D341Med (cell line): ENCODE measurements around the gene ENPEP.
"Not testable (repeated sequence)": the region's sequence is repeated elsewhere in the genome, so short reads cannot be mapped to it uniquely, and the experiment has no call there.

Experiments used
- DNase-seq: peaks from one replicate; pipeline ENCODE4 v3.0.0; 2012; ENCODE audit warnings: low spot score

Gene ENPEP

DNA sequence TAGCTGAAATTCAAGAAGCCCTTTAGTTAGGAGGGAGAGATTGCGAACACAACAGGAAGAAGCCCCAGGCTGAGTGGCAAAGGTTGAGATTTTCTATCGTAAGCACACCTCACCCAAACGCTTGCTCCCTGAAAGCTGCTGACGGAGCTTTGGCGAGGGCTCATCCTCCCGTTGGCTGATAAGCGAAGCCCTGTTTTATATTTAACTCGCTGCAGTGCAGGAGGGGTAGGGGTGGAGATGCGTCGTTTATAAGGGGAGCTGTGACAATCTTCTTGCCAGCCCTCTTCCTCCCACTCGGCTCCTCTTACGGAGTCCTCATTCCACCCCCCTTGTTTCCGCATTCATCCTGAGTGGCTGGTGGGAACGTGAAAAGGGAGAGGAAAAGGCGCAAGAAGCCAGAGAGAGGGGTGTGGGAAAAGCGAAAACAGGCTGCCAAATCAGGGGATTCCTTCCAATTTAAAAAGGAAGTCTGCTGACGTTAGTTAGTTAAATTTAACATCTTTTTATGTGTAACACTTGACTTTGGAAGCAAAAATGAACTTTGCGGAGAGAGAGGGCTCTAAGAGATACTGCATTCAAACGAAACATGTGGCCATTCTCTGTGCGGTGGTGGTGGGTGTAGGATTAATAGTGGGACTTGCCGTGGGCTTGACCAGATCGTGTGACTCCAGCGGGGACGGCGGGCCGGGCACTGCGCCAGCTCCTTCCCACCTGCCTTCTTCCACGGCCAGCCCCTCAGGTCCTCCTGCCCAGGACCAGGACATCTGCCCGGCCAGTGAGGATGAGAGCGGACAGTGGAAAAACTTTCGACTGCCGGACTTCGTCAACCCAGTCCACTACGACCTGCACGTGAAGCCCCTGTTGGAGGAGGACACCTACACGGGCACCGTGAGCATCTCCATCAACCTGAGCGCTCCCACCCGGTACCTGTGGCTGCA, at the start of gene ENPEP:
Gene ENPEP, plus strand, starts transcription at position 275 of the 938 bp plus-strand sequence. Its CDS starts 260 bp downstream, at position 535.
- no peak for DNase-seq

DNA sequence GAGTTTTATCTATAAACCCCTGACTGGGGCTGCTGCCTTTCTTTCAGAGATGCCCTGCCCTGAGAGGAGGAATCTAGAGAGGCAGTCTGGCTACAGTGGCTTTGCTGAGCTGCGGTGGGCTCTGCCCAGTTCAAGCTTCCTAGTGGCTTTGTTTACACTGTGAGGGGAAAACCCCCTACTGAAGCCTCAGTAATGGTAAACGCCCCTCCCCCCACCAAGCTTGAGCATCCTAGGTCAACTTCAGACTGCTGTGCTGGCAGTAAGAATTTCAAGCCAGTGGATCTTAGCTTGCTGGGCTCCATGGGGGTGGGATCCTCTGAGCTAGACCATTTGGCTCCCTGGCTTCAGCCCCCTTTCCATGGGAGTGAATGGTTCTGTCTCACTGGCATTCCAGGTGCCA, 44.1 kb upstream of the ENPEP start:
- not testable (repeated sequence) for DNase-seq

DNA sequence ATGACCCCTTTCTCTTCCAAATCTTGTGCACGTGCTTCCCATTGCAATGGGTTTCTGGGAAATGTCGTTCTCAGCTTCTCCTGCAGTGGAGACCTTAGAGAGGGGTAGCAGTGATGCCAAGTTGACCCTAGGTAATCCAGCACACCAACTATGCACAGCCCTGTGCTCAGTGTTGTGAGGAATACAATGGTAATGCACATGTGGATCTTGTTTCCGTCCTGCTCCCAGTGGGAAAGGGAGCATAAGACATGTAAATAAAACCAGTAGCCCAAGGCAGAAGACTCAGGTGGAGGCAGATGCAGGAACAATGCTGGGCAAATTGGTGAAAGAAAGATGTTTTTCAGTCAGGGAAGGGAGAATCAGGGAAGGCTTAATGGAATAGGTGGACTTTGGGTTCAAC, 38.7 kb upstream of the ENPEP start:
- not testable (repeated sequence) for DNase-seq

GRCh38 chr4:110439209-110439608, 36.7 kb upstream of the ENPEP start:
- DNase-seq: not testable (repeated sequence)

DNA sequence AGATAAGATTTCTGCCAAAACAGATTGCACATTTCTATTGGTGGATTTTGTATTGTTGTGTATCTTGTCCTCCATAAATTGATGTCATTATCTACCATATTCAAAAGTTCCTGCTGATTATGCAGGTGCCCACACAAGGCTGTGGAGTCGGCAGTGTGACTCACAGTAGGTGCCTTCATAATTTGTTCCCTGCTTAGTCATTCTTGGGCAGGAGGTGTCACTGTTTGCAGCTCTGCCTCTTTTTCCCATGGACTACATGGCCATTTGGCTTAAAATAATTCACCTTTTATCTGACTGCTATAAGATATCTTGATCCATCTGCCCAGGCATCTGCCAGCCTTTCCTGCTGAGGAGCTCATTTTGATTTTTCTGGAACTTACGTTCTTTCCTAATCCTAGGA, 33.6 kb upstream of the ENPEP start:
- DNase-seq: no peak

DNA sequence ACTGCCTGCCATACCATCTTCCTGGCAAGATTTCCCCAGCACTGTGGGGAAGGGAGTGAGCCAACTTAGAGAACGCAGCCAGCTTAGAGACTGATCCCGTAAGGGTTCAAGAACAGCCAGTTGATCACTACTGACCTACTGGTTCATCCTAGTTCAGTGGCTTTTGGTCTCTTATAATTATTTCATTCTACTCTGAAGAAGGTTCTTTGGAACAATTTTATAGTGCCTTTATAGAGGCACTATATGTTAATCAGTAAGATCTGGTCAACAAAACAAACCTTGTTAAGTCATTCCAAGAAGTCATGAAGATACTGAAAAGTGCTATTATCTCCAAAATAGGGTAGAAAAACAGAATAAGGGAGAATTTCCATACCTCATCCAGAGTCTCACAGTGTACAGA, 33.2 kb upstream of the ENPEP start:
- no peak for DNase-seq

DNA sequence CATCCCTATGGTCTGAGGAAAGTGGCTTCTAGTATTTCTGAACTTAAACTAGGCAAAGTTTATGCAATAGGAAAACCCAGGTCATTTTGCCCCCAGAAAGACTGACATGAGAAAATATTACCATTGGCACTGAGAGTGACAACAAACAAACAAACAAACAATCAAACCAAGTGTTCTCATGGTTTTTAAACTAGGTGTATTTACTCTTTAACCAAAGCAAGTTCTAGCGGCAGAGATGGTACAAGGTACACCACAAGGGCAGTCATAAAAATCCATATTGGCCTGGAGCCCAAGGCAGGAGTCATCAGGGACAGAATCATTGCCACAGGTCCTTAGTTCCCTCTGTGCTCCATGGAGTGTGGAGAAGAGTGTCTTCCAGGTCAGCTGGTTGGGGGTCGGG, 26.0 kb upstream of the ENPEP start:
- no peak for DNase-seq

- no peak for DNase-seq
These were observed 23.4 kb upstream of the ENPEP start for GRCh38 chr4:110452546-110452945.

DNA sequence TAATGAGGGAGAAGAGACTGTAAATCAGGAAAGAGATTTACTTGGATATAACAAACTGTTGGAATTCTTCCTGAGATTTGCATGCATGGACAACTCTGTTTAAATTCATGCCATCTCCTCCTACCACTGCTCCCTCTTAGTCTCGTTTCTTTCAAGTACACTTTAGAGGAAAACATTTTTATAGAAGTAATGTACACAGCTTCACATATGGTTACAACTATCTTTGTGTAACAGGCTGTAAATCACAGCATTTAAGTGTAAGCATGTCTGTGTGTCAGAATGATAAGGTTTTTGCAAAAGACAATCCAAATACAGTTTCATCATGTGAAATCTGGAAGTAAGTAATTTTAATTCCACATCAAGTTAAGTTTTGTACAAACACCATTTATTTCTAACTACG, 21.5 kb upstream of the ENPEP start:
- DNase-seq: no peak

GRCh38 chr4:110458494-110459266, 17.3 kb upstream of the ENPEP start:
- no peak for DNase-seq

DNA sequence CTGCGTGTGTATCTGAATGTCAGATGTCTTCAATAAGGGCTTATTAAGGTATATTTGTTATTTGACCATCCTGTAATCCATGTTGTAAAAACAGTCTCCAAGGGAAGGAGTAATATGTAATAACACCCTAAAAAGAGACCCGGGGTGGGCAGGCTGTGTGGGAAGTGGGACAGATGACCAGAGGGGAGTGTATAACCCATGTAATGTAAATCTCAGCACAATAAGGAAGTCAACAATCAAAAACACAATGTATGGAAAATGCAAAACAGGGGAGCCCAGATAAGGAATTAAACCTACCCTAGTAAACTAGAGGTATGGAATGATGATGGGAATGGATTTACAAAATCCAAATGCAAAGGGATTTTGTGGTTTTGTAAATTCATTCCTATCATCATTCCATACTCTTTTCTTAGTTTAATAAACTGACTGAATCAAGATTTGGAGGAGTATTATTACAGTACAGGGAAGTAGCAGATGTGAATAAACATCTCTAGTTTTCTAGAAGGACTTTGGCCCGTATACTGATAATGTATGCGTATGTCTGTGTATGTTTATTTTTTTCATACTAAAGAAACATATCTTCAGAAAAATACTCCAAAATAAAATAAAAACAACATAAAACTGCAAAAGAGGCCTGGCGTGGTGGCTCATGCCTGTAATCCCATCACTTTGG, 15.7 kb upstream of the ENPEP start:
- DNase-seq: no peak

DNA sequence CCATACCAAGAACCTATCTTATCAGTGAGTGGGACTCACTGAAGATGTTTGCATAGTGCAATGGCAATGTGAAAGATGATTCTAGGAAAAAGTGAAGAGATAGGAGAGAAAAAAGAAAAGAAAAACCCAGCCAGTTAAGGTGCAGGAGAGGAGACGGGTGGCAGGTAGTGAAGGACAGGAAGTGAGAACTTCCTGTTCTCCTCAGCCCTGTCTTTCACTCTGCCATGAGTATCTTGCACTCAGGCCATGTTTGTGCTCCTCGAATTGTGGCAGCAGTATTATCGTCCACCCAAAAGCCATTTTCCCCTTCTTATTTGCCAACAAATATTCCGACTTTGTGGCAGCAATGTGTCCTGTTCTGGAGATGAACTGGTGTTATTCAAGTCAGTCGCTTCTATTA, 8.6 kb upstream of the ENPEP start:
- no peak for DNase-seq

DNA sequence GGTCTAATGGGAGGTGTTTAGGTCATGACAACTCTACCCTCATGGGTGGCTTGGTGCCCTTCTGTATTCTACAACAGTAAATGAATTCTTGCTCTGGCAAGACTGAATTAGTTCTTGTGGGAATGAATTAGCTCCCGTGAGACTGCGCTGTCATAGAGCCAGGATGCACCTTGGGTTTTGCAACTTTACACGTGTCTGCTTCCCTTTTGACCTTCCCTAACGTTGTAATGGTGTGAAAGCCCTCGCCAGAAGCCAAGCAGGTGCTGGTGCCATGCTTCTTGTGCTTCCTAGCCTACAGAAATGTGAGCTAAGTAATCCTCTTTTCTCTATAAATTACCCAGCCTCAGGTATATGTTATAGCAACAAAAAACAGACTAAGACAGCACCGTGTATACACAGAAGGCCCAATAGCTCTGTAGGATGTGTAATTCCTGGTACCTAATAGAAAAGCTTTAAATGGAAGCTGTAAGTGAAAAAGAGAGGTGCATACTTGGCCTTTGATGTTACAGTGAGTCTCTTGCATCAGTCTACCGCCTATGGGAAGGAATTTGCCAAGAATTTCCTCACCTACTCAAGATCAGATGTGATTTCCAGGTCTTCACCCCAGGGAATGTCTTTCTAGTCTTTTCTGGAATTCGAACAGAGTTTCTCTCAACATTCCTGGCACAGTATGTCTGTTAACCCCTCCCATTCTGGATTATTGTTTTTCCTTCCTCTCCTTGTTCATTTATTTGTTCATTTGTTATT, 3.2 kb upstream of the ENPEP start:
- DNase-seq: no peak

DNA sequence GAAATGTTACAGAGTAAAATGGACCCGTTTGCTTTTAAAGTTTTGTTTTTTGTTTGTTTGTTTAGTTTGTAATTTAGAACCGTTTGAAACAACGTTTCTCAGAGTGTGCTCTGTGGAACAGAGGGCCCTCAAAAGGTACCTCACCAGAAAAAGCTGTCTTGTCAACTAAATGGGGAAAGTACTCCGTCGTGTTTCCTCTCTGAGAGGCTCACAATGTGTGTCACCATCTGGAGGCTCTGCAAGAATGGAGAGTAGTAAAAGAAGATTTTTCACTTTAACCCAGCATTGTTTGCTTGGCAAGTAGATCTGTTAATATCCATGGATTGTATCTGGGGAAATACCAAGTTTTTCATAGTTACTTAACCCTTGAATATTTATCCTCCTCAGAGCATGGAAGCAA, 1.5 kb upstream of the ENPEP start:
- DNase-seq: no peak

GRCh38 chr4:110475080-110475479, 875 bp upstream of the ENPEP start:
- DNase-seq: not testable (repeated sequence)

DNA sequence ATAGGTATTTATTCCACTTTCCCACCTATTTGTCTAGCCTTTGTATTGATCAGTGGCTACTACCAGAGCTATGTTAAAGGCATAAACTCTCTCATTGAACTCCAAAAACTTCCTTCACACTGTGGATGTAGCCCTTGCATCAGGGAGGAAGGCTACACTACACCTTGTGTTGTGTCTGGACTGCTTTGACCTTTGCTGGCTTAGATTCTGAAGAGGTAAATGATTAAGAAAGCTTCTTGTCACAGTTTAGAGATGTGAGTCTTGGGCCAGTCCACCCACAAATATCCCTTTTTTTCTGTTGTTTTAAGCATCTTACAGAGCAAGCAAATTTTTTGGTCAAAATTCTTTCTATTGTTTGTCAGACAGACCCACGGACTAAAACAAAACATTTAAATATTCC, 1.9 kb downstream of the ENPEP start:
- DNase-seq: no peak

DNA sequence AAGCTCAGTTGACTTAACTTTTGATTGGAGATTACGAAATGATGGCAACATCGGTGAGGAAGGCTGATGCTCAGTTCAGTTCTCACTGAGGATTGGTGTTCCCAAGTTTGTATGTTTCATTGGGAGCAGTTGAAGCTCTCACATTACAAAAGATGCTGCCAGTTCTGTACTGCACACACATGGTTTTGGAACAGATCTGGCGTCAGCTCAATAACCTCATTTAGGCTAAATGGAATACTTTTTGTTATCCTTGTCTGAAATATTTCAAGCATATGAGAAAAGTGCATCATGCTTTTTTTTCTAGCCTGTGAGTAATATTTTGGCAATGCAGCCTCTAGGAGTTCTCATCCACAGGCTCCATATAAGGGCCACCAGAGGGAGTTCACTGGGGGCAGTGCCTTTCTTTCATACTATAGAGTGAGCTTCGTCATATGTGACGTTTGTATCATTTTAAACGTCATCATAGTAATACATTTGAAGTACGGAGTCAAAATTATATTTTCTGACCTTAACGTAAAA, 4.1 kb downstream of the ENPEP start:
- DNase-seq: no peak

- DNase-seq: no peak
These were observed 4.9 kb downstream of the ENPEP start for GRCh38 chr4:110480746-110481271.

GRCh38 chr4:110483516-110483915, 7.6 kb downstream of the ENPEP start:
- DNase-seq: no peak

GRCh38 chr4:110484029-110484428, 8.1 kb downstream of the ENPEP start:
- no peak for DNase-seq

DNA sequence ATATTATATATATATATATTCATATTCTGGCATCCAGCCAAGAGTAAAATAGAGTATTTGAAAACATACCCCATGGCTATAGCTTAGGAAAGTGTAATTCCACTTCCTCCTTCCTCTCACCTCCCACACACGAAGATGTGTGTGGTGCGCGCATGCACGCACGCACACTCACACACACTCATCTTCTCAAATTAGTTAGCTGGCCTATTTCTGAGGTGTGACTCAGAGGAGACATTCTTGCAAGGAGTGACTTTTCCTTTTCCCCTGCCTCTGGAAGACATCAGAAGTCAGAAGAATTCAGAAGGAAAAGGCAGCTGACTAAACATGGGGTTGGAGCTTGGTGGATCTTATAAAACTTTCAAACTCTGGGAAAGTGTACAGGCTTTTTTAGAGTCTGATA, 8.8 kb downstream of the ENPEP start:
- no peak for DNase-seq
